H9 (cell line): ENCODE data around the gene MTSS2. TPM values are rescaled to one million over a fixed set of nuclear protein-coding genes. Genes with fewer than 3 reads are reported as not detected.

Source experiments
- DNase-seq: peaks from one replicate; pipeline ENCODE4 v3.0.0-alpha.2; 2017
- H2AFZ ChIP-seq: one replicate; pipeline ENCODE4 v1.6.1; 2013; ENCODE audit warnings: mild to moderate bottlenecking, low read length, control low read depth, moderate library complexity
- H2AK5ac ChIP-seq: 2 replicates; pipeline ENCODE4 v1.6.1; 2013; ENCODE audit warnings: low read length, control low read depth, mixed read lengths; ENCODE audit not compliant: insufficient read length
- H2BK120ac ChIP-seq: one replicate; pipeline ENCODE4 v1.6.1; 2013; ENCODE audit warnings: low read depth, mild to moderate bottlenecking, low read length, control low read depth, inconsistent platforms; ENCODE audit not compliant: poor library complexity, severe bottlenecking
- H2BK12ac ChIP-seq: 2 replicates; pipeline ENCODE4 v1.6.1; 2013; ENCODE audit warnings: low read length, control low read depth, mixed read lengths, low read depth; ENCODE audit not compliant: insufficient read length
- H2BK15ac ChIP-seq: 2 replicates; pipeline ENCODE4 v1.6.1; 2013; ENCODE audit warnings: low read depth, low read length, control low read depth
- H2BK20ac ChIP-seq: one replicate; pipeline ENCODE4 v1.6.1; 2013; ENCODE audit warnings: low read depth, mild to moderate bottlenecking, low read length, control low read depth, inconsistent platforms; ENCODE audit not compliant: poor library complexity, severe bottlenecking
- H2BK5ac ChIP-seq: 2 replicates; pipeline ENCODE4 v1.6.1; 2013; ENCODE audit warnings: low read length, control low read depth, mixed read lengths; ENCODE audit not compliant: insufficient read length
- H3K14ac ChIP-seq: 2 replicates; pipeline ENCODE4 v1.6.1; 2013; ENCODE audit warnings: low read length, control low read depth; ENCODE audit not compliant: insufficient read depth
- H3K18ac ChIP-seq: 2 replicates; pipeline ENCODE4 v1.6.1; 2013; ENCODE audit warnings: low read depth, mild to moderate bottlenecking, mixed read lengths, low read length, control low read depth; ENCODE audit not compliant: insufficient read length
- H3K23ac ChIP-seq: 2 replicates; pipeline ENCODE4 v1.6.1; 2013; ENCODE audit warnings: low read length, control low read depth, mixed read lengths, low read depth; ENCODE audit not compliant: insufficient read length
- H3K23me2 ChIP-seq: 2 replicates; pipeline ENCODE4 v1.6.1; 2013; ENCODE audit warnings: low read depth, mild to moderate bottlenecking, mixed read lengths, low read length, control low read depth; ENCODE audit not compliant: insufficient read length, poor library complexity, severe bottlenecking
- H3K27ac ChIP-seq: 2 replicates; pipeline ENCODE4 v1.5.1; 2013; ENCODE audit warnings: low read length, control low read depth, mixed read lengths, low read depth; ENCODE audit not compliant: insufficient read length
- H3K27me3 ChIP-seq: 2 replicates; pipeline ENCODE4 v1.6.1; 2013; ENCODE audit warnings: low read length, control low read depth, inconsistent platforms; ENCODE audit not compliant: insufficient read depth
- H3K4ac ChIP-seq: 2 replicates; pipeline ENCODE4 v1.6.1; 2013; ENCODE audit warnings: low read depth, mild to moderate bottlenecking, control low read depth, inconsistent platforms, low read length, moderate library complexity
- H3K4me1 ChIP-seq: 2 replicates; pipeline ENCODE4 v1.6.1; 2013; ENCODE audit warnings: low read length, control low read depth, inconsistent platforms; ENCODE audit not compliant: insufficient read depth
- H3K4me2 ChIP-seq: 2 replicates; pipeline ENCODE4 v1.6.1; 2013; ENCODE audit warnings: low read length, control low read depth, mixed read lengths; ENCODE audit not compliant: insufficient read length, insufficient read depth
- H3K56ac ChIP-seq: 2 replicates; pipeline ENCODE4 v1.6.1; 2013; ENCODE audit warnings: low read depth, mild to moderate bottlenecking, mixed read lengths, low read length, control low read depth; ENCODE audit not compliant: insufficient read length
- H3K79me1 ChIP-seq: 2 replicates; pipeline ENCODE4 v1.6.1; 2013; ENCODE audit warnings: low read depth, mild to moderate bottlenecking, moderate library complexity, low read length, control low read depth, inconsistent platforms; ENCODE audit not compliant: insufficient read depth, poor library complexity, severe bottlenecking
- H3K79me2 ChIP-seq: 2 replicates; pipeline ENCODE4 v1.6.1; 2013; ENCODE audit warnings: low read length, control low read depth, inconsistent platforms; ENCODE audit not compliant: insufficient read depth
- H3K9ac ChIP-seq: 2 replicates; pipeline ENCODE4 v1.6.1; 2013; ENCODE audit warnings: low read length, control low read depth, mixed read lengths; ENCODE audit not compliant: insufficient read length; ENCODE audit errors: extremely low read depth
- H3K9me3 ChIP-seq: one replicate; pipeline ENCODE4 v1.6.1; 2013; ENCODE audit warnings: low read depth, low read length, inconsistent platforms; ENCODE audit not compliant: control insufficient read depth
- H3T11ph ChIP-seq: one replicate; pipeline ENCODE4 v1.6.1; 2013; ENCODE audit warnings: mild to moderate bottlenecking, low read length, control low read depth, inconsistent platforms
- H4K20me1 ChIP-seq: one replicate; pipeline ENCODE4 v1.6.1; 2013; ENCODE audit not compliant: control insufficient read depth, insufficient read length, insufficient read depth
- H4K5ac ChIP-seq: 2 replicates; pipeline ENCODE4 v1.6.1; 2013; ENCODE audit warnings: low read depth, mild to moderate bottlenecking, mixed read lengths, low read length, control low read depth; ENCODE audit not compliant: insufficient read length
- H4K8ac ChIP-seq: replicated peaks from 2 replicates; pipeline ENCODE4 v1.6.1; 2013; ENCODE audit warnings: low read length, control low read depth, mixed read lengths, low read depth; ENCODE audit not compliant: insufficient read length
- H4K91ac ChIP-seq: 2 replicates; pipeline ENCODE4 v1.6.1; 2013; ENCODE audit warnings: low read depth, mild to moderate bottlenecking, moderate library complexity, mixed read lengths, low read length, control low read depth; ENCODE audit not compliant: insufficient read length
- H3K27ac Mint-ChIP-seq, 3 experiments: 2 replicates in 2 of 3; 3 replicates in 1 of 3; pipeline ENCODE4 v1.8.0; 2020 to 2021; ENCODE audit warnings: mixed read lengths in 3 of 3, mild to moderate bottlenecking in 1 of 3, moderate library complexity in 1 of 3
- H3K27me3 Mint-ChIP-seq: 2 replicates; pipeline ENCODE4 v1.8.0; 2021; ENCODE audit warnings: low read depth, mild to moderate bottlenecking, moderate library complexity, mixed read lengths
- H3K36me3 Mint-ChIP-seq, 3 experiments: 2 replicates in 2 of 3; 3 replicates in 1 of 3; pipeline ENCODE4 v1.8.0; 2020 to 2021; ENCODE audit warnings: low read depth in 3 of 3, mixed read lengths in 3 of 3; ENCODE audit not compliant: insufficient read depth in 1 of 3
- H3K4me1 Mint-ChIP-seq, 2 experiments: 2 replicates each; pipeline ENCODE4 v1.8.0; 2020; ENCODE audit warnings: mixed read lengths in 2 of 2
- H3K4me3 Mint-ChIP-seq, 2 experiments: 2 replicates in 1 of 2; 3 replicates in 1 of 2; pipeline ENCODE4 v1.8.0; 2020 to 2021; ENCODE audit warnings: mild to moderate bottlenecking in 2 of 2, mixed read lengths in 2 of 2, moderate library complexity in 1 of 2
- H3K9me3 Mint-ChIP-seq, 2 experiments: 2 replicates in 1 of 2; 3 replicates in 1 of 2; pipeline ENCODE4 v1.8.0; 2020; ENCODE audit warnings: mild to moderate bottlenecking in 2 of 2, mixed read lengths in 2 of 2, moderate library complexity in 1 of 2
- CTCF ChIP-seq: fragments of 200-600 bp; sonication (generic); conservative IDR thresholded peaks from 3 replicates; pipeline ENCODE4 v1.8.0; 2021; ENCODE audit warnings: antibody characterized with exemption, mild to moderate bottlenecking
- WGBS: extraction: QIAGEN DNeasy Blood & Tissue Kit; methylation state at CpG from one replicate; pipeline ENCODE4 v1.1.7; 2013; ENCODE audit warnings: missing lambda C conversion rate, low lambda C conversion rate, mixed read lengths; ENCODE audit not compliant: insufficient read length; ENCODE audit errors: extremely low coverage; 5-methylcytosine and 5-hydroxymethylcytosine counted together
- total RNA-seq: library from RNA; stranded (reverse); gene quantifications from 2 replicates; pipeline ENCODE4 v1.2.1, GENCODE V29; 2021

Gene MTSS2
- total RNA-seq, 1 experiment from 2014 or later = 41.0 TPM

- no CpG with 5 or more reads among the region's 14 CpGs for WGBS
- H4K8ac ChIP-seq = no peak overlapping the region
- no peak overlapping the region for H2BK5ac ChIP-seq
- Mint-ChIP-seq H3K4me3 (no peak overlapping the region), H3K36me3 (peaks cover 41 to 59% (median 49%) of the 10 kb centered on the region in 3 experiments), H3K27me3 (no peaks in the 10 kb centered on the region), H3K9me3 (peaks cover 9 to 13% of the 10 kb centered on the region in 2 experiments), H3K4me1 (peaks cover 4 to 16% of the 10 kb centered on the region in 2 experiments; a peak in 3 of 4 replicates), H3K27ac (no peak overlapping the region)
- no peaks in the 10 kb centered on the region for H3K9me3 ChIP-seq
- H2BK15ac ChIP-seq = no peak overlapping the region
- no peak overlapping the region for H3K4ac ChIP-seq
- no peak overlapping the region for H2BK12ac ChIP-seq
- H3K9ac ChIP-seq = no peak overlapping the region
- H3K18ac ChIP-seq = no peak overlapping the region
- no peak for DNase-seq
- H3K23me2 ChIP-seq = no peaks in the 10 kb centered on the region
- H3K27me3 ChIP-seq = no peaks in the 10 kb centered on the region
- H4K20me1 ChIP-seq = no peaks in the 10 kb centered on the region
- H4K91ac ChIP-seq = no peak overlapping the region
- no peak overlapping the region for H2AK5ac ChIP-seq
- no peaks in the 10 kb centered on the region for H3K79me1 ChIP-seq
- no peak overlapping the region for H2BK20ac ChIP-seq
- no peak overlapping the region for H3K56ac ChIP-seq
- no peak overlapping the region for H3K23ac ChIP-seq
- H3K14ac ChIP-seq = no peak overlapping the region
- no peak overlapping the region for H2BK120ac ChIP-seq
- peaks cover 3% of the 10 kb centered on the region; the same call in 1 of the 2 replicates for H3K4me1 ChIP-seq
- no peak for TF ChIP-seq CTCF
- H3T11ph ChIP-seq = no peak overlapping the region
- H2AFZ ChIP-seq = no peak overlapping the region
- no peak overlapping the region for H3K4me2 ChIP-seq
- no peaks in the 10 kb centered on the region for H3K79me2 ChIP-seq
- no peak overlapping the region for H4K5ac ChIP-seq
- no peak overlapping the region for H3K27ac ChIP-seq
Measured at GRCh38 chr16:70665113-70665694, 20.6 kb downstream of the MTSS2 start.
